ENCODE measurements around the gene BCO1.

Gene BCO1

GRCh38 chr16:81265052-81265451 is 26.6 kb downstream of the BCO1 start:
- TF ChIP-seq CTCF (IDR thresholded peaks at IDR 0.05; ENCODE audit: low read depth, low read length): no peak
- no peak for DNase-seq (ENCODE audit: extremely low read depth, low read depth)

GRCh38 chr16:81265658-81266451 is 27.4 kb downstream of the BCO1 start:
- TF ChIP-seq CTCF (IDR thresholded peaks at IDR 0.05; ENCODE audit: low read depth, low read length): no peak
- peak; percentile 19 for DNase-seq (ENCODE audit: extremely low read depth, low read depth)

- TF ChIP-seq CTCF (IDR thresholded peaks at IDR 0.05; ENCODE audit: low read depth, low read length): no peak
- DNase-seq (ENCODE audit: extremely low read depth, low read depth): no peak
Measured at GRCh38 chr16:81266680-81267095, 28.2 kb downstream of the BCO1 start.

GRCh38 chr16:81268509-81268908 is 30.0 kb downstream of the BCO1 start:
- no peak for DNase-seq (ENCODE audit: extremely low read depth, low read depth)
- no peak for TF ChIP-seq CTCF (IDR thresholded peaks at IDR 0.05; ENCODE audit: low read depth, low read length)

- no peak for TF ChIP-seq CTCF (IDR thresholded peaks at IDR 0.05; ENCODE audit: low read depth, low read length)
Measured at GRCh38 chr16:81273223-81273950, 34.9 kb downstream of the BCO1 start.

GRCh38 chr16:81275064-81275532 is 36.6 kb downstream of the BCO1 start:
- DNase-seq (ENCODE audit: extremely low read depth, low read depth): no peak
- TF ChIP-seq CTCF (IDR thresholded peaks at IDR 0.05; ENCODE audit: low read depth, low read length): no peak

More at GRCh38 chr16:81273223-81273950, 34.9 kb downstream of the BCO1 start:
- no peak for DNase-seq (ENCODE audit: extremely low read depth, low read depth)

- no peak for TF ChIP-seq CTCF (IDR thresholded peaks at IDR 0.05; ENCODE audit: low read depth, low read length)
- DNase-seq (ENCODE audit: extremely low read depth, low read depth): no peak
Measured at GRCh38 chr16:81275795-81276194, 37.3 kb downstream of the BCO1 start.
